MG63 (cell line): ENCODE results near the gene NUP58. TPM values are rescaled to one million over a fixed set of nuclear protein-coding genes. Genes with fewer than 3 reads are reported as not detected.
"Not testable (repeated sequence)": the region's sequence is repeated elsewhere in the genome, so short reads cannot be mapped to it uniquely, and the experiment has no call there.

ENCODE experiments used
- DNase-seq: peaks from one replicate; pipeline ENCODE4 v3.0.0-alpha.2; 2020
- H3K27me3 ChIP-seq: fragments of 250-450 bp; sonication (Bioruptor Pico); 2 replicates; pipeline ENCODE4 v1.5.1; 2020; ENCODE audit warnings: mild to moderate bottlenecking, moderate library complexity
- H3K36me3 ChIP-seq: fragments of 250-450 bp; sonication (Bioruptor Pico); 2 replicates; pipeline ENCODE4 v1.5.1; 2020; ENCODE audit warnings: mild to moderate bottlenecking, moderate library complexity
- H3K4me3 ChIP-seq: fragments of 250-450 bp; sonication (Bioruptor Pico); 2 replicates; pipeline ENCODE4 v1.5.1; 2020; ENCODE audit warnings: mild to moderate bottlenecking, moderate library complexity
- H3K9me3 ChIP-seq: fragments of 250-450 bp; sonication (Bioruptor Pico); 2 replicates; pipeline ENCODE4 v1.5.1; 2020; ENCODE audit warnings: mild to moderate bottlenecking, moderate library complexity
- total RNA-seq: library from RNA; depleted of rRNA; stranded (reverse); fragments of >200 nt; shearing (Covaris generic); gene quantifications from 2 replicates; pipeline ENCODE4 v1.2.3, GENCODE V29; 2014; ENCODE audit warnings: low replicate concordance

Gene NUP58
- total RNA-seq, 1 experiment from 2014 or later: 46.8 TPM

DNA sequence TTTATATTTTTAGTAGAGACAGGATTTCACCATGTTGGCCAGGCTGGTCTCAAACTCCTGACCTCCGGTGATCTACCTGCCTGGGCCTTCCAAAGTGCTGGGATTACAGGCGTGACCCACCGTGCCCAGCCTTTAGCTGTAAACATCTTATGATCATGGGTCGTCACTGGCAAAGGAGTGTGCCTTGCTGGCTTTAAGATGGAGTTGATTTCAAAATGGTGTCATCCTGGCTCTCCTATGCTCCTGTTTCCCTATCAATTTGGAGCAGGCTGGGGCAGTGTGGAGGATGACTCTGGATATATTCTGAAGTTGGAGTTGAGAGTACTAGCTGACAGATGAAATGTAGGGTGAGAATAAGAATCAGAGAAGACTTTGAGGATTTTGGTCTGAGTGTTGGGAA lies 51.9 kb downstream of the NUP58 start:
- no peaks in the 10 kb centered on the region; the same call in 1 of the 2 replicates for H3K27me3 ChIP-seq
- no peaks in the 10 kb centered on the region for H3K9me3 ChIP-seq
- H3K4me3 ChIP-seq: no peak overlapping the region
- no peaks in the 10 kb centered on the region for H3K36me3 ChIP-seq
- DNase-seq: no peak

DNA sequence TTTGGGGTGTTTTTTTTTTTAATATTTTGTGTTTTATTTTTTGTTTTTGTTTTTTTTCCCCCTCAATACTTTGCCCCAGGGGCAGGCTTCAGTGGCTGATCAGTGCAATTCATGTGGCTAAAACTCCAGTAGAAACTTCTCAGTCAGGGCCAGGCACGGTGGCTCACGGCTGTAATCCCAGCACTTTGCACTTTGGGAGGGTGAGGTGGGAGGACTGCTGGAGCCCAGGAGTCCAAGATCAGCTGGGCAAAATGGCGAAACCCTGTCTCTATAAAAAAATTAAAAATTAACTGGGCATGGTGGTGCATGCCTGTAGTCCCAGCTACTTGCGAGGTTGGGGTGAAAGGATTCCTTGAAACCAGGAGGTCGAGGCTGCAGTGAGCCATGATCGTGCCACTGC lies 53.0 kb downstream of the NUP58 start:
- H3K4me3 ChIP-seq: no peak overlapping the region
- H3K27me3 ChIP-seq: no peaks in the 10 kb centered on the region; the same call in 1 of the 2 replicates
- H3K36me3 ChIP-seq: no peaks in the 10 kb centered on the region
- no peaks in the 10 kb centered on the region for H3K9me3 ChIP-seq
- no peak for DNase-seq

DNA sequence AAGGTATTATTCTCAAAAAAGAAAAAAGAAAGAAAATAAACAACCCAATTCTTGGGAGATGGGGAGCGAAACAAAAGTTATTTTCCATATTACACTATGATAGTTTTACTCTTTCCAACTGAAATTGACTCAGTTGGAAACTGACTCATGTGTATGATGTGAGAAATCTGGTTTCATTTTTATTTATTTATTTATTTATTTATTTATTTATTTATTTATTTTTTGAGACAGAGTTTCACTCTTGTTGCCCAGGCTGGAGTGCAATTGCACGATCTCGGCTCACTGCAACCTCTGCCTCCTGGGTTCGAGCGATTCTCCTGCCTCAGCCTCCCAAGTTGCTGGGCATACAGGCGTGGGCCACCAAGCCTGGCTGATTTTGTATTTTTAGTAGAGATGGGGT lies 59.0 kb downstream of the NUP58 start:
- H3K9me3 ChIP-seq, H3K36me3 ChIP-seq, DNase-seq, H3K4me3 ChIP-seq, H3K27me3 ChIP-seq: not testable (repeated sequence)

DNA sequence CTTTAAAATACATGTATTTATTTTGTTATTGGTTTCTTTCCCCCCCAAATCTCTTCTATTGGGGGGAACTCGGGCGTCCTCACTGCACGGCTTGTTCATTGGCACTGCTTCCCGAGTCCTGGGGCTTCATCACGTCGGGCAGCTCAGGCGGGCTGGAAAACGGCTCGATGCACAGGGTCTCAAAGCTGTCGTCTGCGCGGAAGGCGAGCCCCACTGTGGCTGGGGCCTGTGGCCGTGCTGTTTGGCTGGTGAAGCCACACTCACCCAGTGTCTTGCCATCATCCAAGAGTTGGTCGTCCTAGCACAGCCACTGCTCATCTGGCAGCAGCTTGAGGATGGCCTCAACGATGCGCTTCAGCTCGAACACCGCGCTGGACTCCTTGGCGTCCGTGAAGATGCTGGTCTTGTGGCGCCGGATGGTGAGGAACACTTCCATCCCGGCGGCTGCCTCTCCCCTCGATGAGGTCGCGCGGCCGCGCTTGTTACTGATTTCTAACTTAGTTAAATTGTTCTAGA lies 64.4 kb downstream of the NUP58 start:
- no peak for DNase-seq
- Histone ChIP-seq H3K4me3 (no peak overlapping the region), H3K27me3 (peaks cover 19% of the 10 kb centered on the region), H3K36me3 (no peaks in the 10 kb centered on the region), H3K9me3 (no peaks in the 10 kb centered on the region)

DNA sequence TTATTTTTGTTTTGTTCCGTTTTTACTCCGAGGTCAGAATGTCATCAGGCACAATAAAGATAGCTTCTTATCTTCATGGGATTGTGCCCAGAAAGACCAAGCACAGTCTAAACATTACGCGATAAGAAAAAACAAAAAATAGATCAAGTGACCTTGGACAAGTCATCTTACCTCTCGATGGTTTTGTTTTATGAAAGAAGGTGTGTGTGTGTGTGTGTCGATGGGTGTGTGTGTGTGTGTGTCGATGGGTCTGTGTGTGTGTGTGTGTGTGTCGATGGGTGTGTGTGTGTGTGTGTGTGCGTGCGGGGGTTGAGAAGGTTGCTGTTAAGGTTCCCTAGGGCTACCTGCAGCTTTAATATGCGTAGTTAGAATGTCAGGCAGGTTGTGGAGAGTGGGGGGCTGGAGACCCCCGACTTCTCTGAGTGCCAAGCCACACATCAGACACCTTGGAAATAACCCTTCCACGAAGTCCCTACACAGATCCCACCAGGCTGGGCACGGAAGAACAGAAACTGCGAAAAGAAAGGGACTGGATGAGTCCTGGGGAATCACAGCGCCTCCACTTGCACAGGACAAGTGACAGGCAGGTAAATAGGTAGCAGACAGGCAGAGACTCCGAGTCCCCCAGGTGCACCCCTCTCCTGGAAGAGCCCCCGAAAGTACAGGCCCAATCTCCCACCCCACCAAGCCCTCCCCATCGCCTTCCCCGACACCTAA lies 69.9 kb downstream of the NUP58 start:
- Histone ChIP-seq H3K36me3 (no peaks in the 10 kb centered on the region), H3K4me3 (no peak overlapping the region), H3K9me3 (no peaks in the 10 kb centered on the region), H3K27me3 (peaks cover 54% of the 10 kb centered on the region)
- DNase-seq: no peak

DNA sequence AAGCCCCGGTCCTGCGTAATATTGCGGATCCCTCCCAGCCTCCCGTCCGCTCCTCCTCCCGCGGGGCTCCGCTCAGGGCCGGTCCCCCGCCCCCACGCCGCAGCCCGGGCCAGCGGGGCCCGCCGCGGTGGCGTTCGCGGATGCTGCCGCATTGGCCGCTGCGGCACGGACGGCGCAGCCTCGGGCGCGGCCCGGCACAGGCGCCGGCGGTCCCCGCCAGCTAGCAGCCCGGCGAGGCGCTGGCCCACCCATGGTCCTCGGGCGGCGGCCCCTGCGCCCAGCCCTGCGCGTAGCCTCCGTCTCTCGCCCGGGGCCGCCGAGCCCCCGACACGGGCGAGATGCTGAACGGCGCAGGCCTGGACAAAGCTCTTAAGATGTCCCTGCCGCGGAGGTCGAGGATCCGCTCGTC lies 70.5 kb downstream of the NUP58 start, which contains the start of gene ATP8A2:
TSS of gene ATP8A2 (plus strand) at position 100 of the 409 bp plus-strand sequence. CDS start at position 339, 239 bp downstream.
- DNase-seq: no peak
- peaks cover 54% of the 10 kb centered on the region for H3K27me3 ChIP-seq
- H3K9me3 ChIP-seq: no peaks in the 10 kb centered on the region
- no peaks in the 10 kb centered on the region for H3K36me3 ChIP-seq
- no peak within 1 kb of the TSS for H3K4me3 ChIP-seq

DNA sequence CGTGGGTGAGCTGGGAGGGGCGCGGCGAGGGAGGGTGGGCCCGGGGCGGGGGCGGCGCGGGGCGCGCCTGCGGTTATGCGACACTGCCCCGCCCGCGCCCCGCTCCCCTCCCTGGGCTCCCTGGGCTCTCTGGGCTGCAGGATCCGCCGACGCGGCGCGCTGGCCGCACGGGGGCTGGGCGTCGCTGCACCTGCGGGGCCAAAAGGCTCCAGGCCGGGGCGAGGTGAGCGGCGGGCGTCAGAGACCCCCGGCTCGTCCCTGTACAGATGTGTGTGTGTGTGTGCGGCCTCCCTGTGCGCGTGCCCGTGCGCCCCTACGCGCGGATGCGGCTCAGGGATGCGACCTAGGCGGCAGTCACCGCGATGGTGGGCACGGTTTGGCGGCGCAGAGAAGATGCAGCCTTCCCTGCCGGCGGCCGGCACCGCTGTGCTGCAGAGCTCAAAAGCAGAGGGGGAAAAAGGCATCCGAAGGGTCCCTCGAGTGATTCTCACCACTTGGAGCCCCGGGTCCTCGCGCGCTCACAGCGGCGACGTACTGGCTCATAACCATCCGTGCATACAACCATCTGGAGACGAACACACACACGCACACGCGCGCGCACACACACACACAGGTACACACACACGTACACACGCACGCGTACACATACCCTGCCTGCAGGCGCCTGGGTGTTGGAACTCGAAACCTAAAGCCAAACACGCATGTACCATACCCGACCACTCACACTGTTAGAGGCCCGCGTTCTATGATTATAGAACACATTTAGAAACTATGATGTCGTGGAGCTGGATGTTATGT lies 71.1 kb downstream of the NUP58 start:
- no peak overlapping the region for H3K4me3 ChIP-seq
- H3K36me3 ChIP-seq: no peaks in the 10 kb centered on the region
- peaks cover 54% of the 10 kb centered on the region for H3K27me3 ChIP-seq
- no peaks in the 10 kb centered on the region for H3K9me3 ChIP-seq
- no peak for DNase-seq

DNA sequence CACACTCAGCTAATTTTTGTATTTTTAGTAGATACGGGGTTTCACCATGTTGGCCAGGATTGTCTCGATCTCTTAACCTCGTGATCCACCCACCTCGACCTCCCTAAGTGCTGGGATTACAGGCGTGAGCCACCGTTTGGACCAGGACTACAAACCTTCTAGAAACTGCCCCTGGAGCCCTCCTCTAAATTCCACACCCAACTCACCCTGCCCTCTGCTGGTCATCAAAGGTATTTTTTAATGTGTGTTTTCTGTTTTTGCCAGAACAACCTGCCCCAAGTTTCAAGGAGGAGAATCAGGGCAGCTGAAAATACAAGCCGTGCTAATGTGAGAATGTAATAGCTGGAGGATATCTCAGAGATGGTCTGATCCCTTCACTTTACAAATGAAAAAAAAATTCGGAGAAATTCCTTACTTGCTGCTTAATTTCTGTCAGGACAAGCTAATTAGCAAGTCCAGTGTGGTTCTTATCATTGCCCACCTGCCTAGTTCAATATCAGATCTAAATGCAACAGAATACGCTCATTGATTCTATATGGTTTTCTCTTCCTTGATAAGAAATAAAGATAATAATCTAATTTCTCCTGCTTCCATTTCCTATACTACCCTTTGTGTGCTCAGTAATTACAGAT lies 74.4 kb downstream of the NUP58 start:
- Histone ChIP-seq H3K36me3 (no peaks in the 10 kb centered on the region), H3K9me3 (no peaks in the 10 kb centered on the region), H3K4me3 (no peak overlapping the region), H3K27me3 (peaks cover 34% of the 10 kb centered on the region)
- no peak for DNase-seq

DNA sequence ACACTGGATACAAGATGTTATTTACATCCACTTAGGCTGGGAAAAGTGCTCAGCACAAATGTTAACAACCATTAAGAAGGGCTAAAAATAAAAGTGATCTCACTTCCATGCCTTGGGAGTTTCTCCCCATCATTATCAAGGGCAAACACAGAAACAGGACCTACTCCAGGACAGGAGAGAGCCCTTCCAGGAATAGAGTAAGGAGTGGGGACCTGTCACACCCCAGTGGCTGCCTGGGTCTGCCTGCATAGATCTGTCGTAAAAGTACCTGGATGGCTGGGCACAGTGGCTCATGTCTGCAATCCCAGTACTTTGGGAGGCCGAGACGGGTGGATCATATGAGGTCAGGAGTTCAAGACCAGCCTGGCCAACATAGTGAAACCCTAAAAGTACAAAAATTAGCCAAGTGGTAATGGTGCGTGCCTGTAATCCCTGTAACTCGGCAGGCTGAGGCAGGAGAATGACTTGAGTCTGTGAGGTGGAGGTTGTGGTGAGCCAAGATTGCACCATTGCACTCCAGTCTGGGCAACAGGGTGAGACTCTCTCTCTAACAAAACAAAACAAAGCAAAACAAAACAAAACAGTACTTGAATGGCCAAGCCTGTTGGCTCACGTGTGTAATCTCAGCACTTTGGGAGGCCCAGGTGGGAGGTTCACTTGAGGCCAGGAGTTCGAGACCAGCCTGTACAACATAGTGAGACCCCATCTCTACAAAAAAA lies 76.0 kb downstream of the NUP58 start:
- Histone ChIP-seq H3K27me3 (peaks cover 28% of the 10 kb centered on the region), H3K36me3 (no peaks in the 10 kb centered on the region), H3K9me3 (no peaks in the 10 kb centered on the region), H3K4me3 (no peak overlapping the region)
- DNase-seq: no peak

DNA sequence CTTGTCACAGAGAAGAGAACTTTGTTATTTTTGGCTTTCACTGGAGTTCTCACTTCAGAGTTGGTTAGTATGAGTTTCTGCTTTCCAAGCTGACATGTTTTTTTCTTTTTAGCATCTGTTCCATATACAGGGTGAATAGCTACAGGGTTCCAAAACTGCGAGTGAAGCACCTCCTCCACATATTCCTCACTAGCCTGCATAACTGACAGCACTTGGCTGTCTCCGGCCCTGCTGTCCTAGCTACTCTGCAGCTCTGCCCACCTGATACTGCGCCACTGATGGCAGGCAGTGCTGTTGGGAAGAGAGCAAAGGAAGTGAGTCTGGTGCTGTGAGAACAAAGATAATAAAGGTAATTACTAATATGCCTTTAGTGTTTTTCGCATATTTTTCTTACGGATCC lies 77.1 kb downstream of the NUP58 start:
- no peak for DNase-seq
- Histone ChIP-seq H3K9me3 (no peaks in the 10 kb centered on the region), H3K27me3 (peaks cover 17% of the 10 kb centered on the region; the same call in 1 of the 2 replicates), H3K4me3 (no peak overlapping the region), H3K36me3 (no peaks in the 10 kb centered on the region)

DNA sequence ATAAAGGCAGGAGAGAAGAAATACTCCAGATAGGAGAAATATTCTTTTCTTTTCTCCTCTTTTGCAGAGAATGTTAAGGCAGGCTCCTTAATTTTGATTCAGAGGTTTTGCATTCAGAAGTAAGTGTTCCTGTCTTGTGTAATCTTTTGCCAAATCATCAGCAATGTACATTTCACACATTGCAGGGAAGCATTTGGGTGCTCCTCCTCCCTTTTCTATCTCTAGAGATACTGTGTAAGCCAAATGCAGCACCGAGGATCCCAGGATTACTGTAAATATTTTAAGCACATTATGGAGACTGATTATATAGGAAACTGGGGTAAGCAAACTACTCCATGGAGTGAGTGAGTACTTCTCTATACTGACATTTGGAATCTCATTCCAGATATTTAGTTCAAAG lies 77.6 kb downstream of the NUP58 start:
- no peaks in the 10 kb centered on the region for H3K9me3 ChIP-seq
- DNase-seq: no peak
- H3K4me3 ChIP-seq: no peak overlapping the region
- H3K27me3 ChIP-seq: peaks cover 16% of the 10 kb centered on the region
- no peaks in the 10 kb centered on the region for H3K36me3 ChIP-seq

DNA sequence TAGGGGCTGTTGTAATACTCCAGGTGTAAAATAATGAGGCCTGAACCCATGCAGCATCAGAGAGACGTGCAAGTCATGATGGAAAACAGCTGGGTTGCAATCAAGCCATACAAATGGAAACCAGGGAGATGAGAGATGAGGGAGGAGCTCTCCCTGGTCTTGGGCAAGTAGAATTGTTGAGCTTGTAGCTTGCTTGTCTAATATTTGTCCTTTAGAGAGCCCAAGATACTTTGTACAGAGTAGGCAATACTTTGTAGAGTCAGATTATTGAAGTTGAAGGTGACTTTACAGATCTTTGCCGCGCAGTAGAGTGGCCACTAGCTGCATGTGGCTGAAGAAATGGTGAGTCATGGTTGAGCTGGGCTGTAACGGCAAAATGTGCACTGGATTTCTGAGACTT lies 78.7 kb downstream of the NUP58 start:
- Histone ChIP-seq H3K9me3 (no peaks in the 10 kb centered on the region), H3K4me3 (no peak overlapping the region), H3K36me3 (no peaks in the 10 kb centered on the region), H3K27me3 (peaks cover 17% of the 10 kb centered on the region)
- no peak for DNase-seq

DNA sequence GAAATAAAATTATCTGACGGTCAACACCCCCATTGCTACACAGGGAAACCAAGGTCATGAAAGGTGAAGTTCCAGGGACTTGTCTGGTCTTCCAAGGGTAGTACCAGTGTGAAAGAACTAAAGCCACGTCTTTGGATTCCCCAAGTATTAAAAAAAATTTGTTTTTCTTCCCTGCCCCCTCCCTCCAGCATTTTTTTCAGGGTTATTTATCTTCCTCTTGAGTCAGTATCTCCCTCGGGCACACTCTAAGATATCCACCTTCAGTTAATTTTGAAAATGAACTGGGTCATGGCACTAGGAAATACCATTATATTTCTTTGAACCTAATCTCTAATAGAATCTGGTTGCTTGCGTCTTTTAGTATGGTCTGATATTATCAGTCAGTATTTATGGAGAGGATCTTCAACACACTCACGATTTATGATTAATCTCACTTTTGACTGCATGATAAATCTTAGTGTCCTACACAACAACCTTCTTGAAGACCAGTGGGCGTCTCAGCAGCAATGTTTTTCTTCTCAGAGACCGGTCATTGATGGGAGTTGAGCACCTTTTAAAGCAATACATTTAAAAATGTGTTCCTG lies 79.4 kb downstream of the NUP58 start:
- Histone ChIP-seq H3K4me3 (no peak overlapping the region), H3K36me3 (no peaks in the 10 kb centered on the region)

DNA sequence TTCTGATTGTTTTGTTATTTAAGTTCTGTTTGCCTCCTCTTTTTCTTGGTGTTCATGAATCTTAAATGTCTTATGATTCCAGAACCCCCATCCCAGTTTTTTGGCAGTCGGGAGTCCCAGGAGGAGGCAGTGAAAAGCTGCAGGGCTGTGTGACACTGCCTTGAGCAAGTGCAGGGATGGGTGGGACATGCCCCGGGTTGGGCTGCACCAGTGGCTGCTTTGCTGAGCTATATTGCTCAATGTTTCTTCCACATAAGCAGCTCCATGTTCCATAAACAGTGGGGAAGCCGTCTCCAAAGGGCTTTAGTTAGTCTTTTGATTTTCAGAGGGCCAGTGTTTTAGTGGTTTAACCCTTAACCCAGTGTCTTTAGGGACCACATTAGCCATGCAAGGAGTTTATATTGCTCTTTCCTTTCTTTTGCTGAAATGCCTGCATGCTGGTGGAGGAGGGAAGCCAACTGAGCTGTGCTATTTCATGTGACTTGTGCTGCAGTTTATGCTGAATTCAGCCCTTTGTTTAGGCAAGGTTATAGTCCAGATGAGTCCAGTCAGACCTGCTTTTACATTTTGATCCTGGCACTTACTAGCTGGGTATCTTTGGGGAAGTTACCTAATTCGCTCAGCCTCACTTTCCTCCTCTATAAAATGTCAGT lies 83.5 kb downstream of the NUP58 start:
- H3K4me3 ChIP-seq: no peak overlapping the region
- H3K27me3 ChIP-seq: peaks cover 23% of the 10 kb centered on the region
- no peaks in the 10 kb centered on the region for H3K36me3 ChIP-seq
- no peaks in the 10 kb centered on the region for H3K9me3 ChIP-seq
- DNase-seq: no peak

More for the DNA sequence above, 79.4 kb downstream of the NUP58 start:
- DNase-seq: no peak
- H3K9me3 ChIP-seq: no peaks in the 10 kb centered on the region
- H3K27me3 ChIP-seq: peaks cover 16% of the 10 kb centered on the region

DNA sequence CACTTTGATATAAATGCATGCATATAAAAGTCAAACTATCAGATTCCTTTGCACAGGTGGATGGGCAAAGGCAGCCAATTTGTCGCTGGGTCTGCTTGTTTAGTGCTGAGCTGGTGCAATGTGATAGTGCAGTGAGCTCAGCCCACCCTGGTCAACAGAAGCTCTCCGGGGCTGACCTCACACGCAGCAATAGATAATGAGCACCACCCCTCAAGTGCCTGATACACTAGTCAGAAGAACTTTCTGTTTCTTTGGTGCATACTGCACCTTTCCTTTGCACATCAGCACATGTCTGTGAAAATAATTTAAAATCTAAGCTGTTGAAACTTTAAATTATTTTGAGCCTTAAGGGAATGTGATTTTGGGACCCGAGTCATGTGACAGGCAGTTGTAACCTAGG lies 90.5 kb downstream of the NUP58 start:
- peaks cover 10% of the 10 kb centered on the region for H3K27me3 ChIP-seq
- H3K4me3 ChIP-seq: no peak overlapping the region
- no peaks in the 10 kb centered on the region for H3K36me3 ChIP-seq
- H3K9me3 ChIP-seq: no peaks in the 10 kb centered on the region
- DNase-seq: no peak
